ENCODE results near the gene CATSPERZ. TPM values are rescaled to one million over a fixed set of nuclear protein-coding genes. Genes with fewer than 3 reads are reported as not detected.

Gene CATSPERZ
- polyA plus RNA-seq, 6 donors from 2014 or later: not detected

- H3K9me3 Mint-ChIP-seq: no peaks in the 10 kb centered on the region
- DNase-seq (no peak), ATAC-seq (ENCODE audit: low read depth in 2 of 2) (no peak)
- H3K27me3 Mint-ChIP-seq: peaks cover 54 to 84% (median 68%) of the 10 kb centered on the region in 3 donors
- H3K36me3 Mint-ChIP-seq: peaks cover 0 to 7% of the 10 kb centered on the region in 2 donors
- H3K4me1 Mint-ChIP-seq: peaks cover 18 to 35% (median 23%) of the 10 kb centered on the region in 3 donors
- H3K27ac Mint-ChIP-seq: no peak overlapping the region
- H3K4me3 Mint-ChIP-seq: peak overlapping the region in 1 of 8 donors; percentile 57
Measured at GRCh38 chr11:64294774-64295173, 5.4 kb upstream of the CATSPERZ start.

DNA sequence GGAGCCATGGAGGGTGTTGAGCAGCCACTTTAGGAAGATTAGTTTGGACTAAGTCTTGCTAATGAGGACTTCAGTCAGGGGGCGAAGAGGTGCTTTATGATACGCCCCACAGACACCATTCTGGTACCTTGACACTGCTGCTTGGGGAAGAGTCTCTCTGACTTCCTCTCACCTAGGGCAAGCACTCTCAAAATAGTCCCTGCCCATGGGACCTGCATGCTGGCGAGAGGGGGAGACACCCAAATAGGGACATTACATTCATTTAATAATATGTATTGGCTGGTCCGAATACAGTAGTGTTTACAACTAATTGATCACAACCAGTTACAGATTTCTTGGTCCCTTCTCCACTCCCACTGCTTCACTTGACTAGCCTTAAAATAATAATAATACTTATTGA is 4.4 kb upstream of the CATSPERZ start:
- peaks cover 23 to 41% (median 28%) of the 10 kb centered on the region in 3 donors for H3K4me1 Mint-ChIP-seq
- peaks cover 0 to 3% of the 10 kb centered on the region in 2 donors for H3K36me3 Mint-ChIP-seq
- no peak overlapping the region for H3K27ac Mint-ChIP-seq
- peak overlapping the region in 1 of 8 donors; percentile 30 for H3K4me3 Mint-ChIP-seq
- DNase-seq: no peak
- H3K27me3 Mint-ChIP-seq: peaks cover 55 to 88% (median 73%) of the 10 kb centered on the region in 3 donors
- no peak for ATAC-seq (ENCODE audit: low read depth in 2 of 2)
- H3K9me3 Mint-ChIP-seq: no peaks in the 10 kb centered on the region

- no peaks in the 10 kb centered on the region for H3K9me3 Mint-ChIP-seq
- H3K4me1 Mint-ChIP-seq: peaks cover 21 to 42% (median 31%) of the 10 kb centered on the region in 3 donors
- no peak for ATAC-seq (ENCODE audit: low read depth in 2 of 2)
- H3K36me3 Mint-ChIP-seq: no peaks in the 10 kb centered on the region
- DNase-seq: no peak
- peak overlapping the region in 1 of 8 donors; percentile 30 for H3K4me3 Mint-ChIP-seq
- no peak overlapping the region for H3K27ac Mint-ChIP-seq
- H3K27me3 Mint-ChIP-seq: peaks cover 58 to 87% (median 72%) of the 10 kb centered on the region in 3 donors
Measured at GRCh38 chr11:64296236-64296635, 3.9 kb upstream of the CATSPERZ start.

GRCh38 chr11:64296830-64297698 is 3.1 kb upstream of the CATSPERZ start:
- Mint-ChIP-seq H3K27ac (peak overlapping the region in 1 of 6 donors; percentile 33), H3K4me3 (peak overlapping the region in 2 of 8 donors; percentile 30 to 31), H3K4me1 (peaks cover 21 to 43% (median 37%) of the 10 kb centered on the region in 3 donors), H3K27me3 (peaks cover 58 to 87% (median 72%) of the 10 kb centered on the region in 3 donors), H3K9me3 (no peaks in the 10 kb centered on the region), H3K36me3 (no peaks in the 10 kb centered on the region)
- DNase-seq (no peak), ATAC-seq (ENCODE audit: low read depth in 2 of 2) (no peak)

DNA sequence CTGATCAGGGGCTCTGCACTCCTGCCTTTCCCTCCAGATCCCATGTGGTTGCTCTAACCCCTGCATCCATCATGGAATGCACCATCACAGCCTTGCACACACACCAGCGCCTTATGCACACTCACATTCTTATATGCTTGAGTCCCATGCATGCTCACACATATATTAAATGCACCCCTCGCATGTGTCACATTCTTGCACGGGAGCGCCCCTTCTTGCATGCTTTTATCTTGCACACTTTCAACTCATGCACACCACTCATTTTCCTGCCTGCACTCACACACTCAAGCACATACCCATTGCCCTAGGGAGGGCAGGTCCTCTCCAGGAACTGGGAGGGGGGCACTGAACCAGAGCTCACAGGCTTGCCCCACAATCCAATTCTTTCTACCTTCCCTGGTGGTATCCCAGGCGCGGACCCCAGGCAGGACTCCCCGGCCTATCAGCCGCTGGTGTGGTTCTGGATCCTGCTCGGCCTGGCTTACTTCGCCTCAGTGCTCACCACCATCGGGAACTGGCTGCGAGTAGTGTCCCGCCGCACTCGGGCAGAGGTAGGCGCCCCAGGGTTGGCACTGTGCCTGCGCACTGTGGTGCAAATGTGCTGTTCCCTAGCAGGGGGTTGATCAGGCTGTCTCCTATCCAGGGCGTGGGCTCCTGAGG is 2.3 kb upstream of the CATSPERZ start:
- no peak for ATAC-seq (ENCODE audit: low read depth in 2 of 2)
- Mint-ChIP-seq H3K36me3 (no peaks in the 10 kb centered on the region), H3K4me1 (peaks cover 17 to 38% (median 33%) of the 10 kb centered on the region in 3 donors), H3K4me3 (peak overlapping the region in 2 of 8 donors; percentile 25 to 29), H3K27me3 (peaks cover 58 to 83% (median 66%) of the 10 kb centered on the region in 3 donors), H3K27ac (peak overlapping the region in 2 of 6 donors; percentile 83 to 95), H3K9me3 (no peaks in the 10 kb centered on the region)
- DNase-seq: no peak

GRCh38 chr11:64298966-64299846 is 952 bp upstream of the CATSPERZ start:
- Mint-ChIP-seq H3K9me3 (no peaks in the 10 kb centered on the region), H3K27me3 (peaks cover 51 to 76% (median 61%) of the 10 kb centered on the region in 3 donors), H3K36me3 (no peaks in the 10 kb centered on the region), H3K4me3 (peak overlapping the region; percentile 22 to 87 (median 76)), H3K4me1 (peaks cover 17 to 44% (median 40%) of the 10 kb centered on the region in 3 donors), H3K27ac (peak overlapping the region in 5 of 6 donors; percentile 62 to 99 (median 69))
- no peak for ATAC-seq (ENCODE audit: low read depth in 2 of 2)
- DNase-seq: no peak

DNA sequence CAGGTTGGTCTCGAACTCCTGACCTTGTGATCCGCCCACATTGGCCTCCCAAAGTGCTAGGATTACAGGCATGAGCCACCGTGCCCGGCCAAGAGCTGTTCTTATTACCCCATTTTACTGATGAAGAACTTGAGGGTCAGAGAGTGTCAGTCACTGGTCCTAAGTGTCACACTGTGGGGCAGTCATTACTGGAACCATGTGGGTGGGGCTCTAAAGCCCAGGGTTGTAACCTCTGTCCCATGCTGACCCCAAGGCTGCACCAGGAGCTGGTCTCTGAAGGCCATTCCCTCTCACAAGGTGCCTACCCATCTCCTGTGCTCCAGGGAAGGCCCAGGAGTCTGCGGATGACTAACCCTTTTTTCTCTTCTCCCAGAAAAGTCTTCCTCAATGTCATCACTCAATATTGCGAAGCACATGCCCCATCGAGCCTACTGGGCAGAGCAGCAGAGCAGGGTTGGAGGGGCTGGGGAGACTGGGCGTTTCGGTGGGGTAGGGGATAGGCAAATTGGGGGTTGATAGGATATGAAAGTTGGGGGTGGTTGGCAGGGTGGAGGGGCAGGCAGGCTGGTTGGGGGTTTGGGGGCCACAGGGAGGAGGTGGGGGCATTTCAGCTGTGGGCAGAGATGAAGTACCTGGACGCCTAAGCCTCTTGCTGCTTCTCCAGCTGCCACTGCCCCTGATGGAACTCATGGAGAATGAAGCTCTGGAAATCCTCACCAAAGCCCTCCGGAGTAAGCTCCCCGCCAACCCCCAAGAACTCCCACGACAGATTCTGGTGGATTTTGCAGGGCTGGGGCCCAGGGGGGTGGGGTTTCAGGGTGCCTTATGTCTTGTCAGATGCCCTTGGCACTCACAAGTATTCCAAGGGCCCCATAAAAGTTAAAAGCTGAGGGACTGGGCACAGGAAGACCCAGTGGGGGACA is 3.2 kb downstream of the CATSPERZ start:
- DNase-seq: no peak
- Mint-ChIP-seq H3K27me3 (peaks cover 18 to 37% (median 22%) of the 10 kb centered on the region in 3 donors), H3K9me3 (no peaks in the 10 kb centered on the region), H3K4me3 (peak overlapping the region in 4 of 8 donors; percentile 89 to 97 (median 94)), H3K27ac (peak overlapping the region in 5 of 6 donors; percentile 56 to 98 (median 82)), H3K36me3 (no peaks in the 10 kb centered on the region), H3K4me1 (peaks cover 21 to 53% (median 44%) of the 10 kb centered on the region in 3 donors)
- ATAC-seq (ENCODE audit: low read depth in 2 of 2): no peak

DNA sequence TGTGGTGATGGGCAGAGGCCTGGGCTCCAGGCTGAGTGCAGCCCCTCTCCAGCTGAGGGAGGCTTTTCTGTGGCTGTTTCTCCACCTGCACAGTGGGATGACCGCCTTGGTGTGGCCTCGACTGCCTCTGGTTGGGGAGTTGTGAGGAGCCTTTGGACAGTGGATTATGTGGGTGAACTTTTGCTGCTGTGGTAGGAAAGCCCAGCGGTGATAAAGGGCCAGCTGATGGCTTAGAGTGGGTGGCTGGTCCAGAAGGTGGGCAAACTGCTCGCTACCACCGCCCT is 3.8 kb downstream of the CATSPERZ start:
- Mint-ChIP-seq H3K4me1 (peaks cover 21 to 47% (median 44%) of the 10 kb centered on the region in 3 donors), H3K4me3 (peak overlapping the region in 7 of 8 donors; percentile 89 to 97 (median 94)), H3K9me3 (no peaks in the 10 kb centered on the region), H3K36me3 (no peaks in the 10 kb centered on the region), H3K27ac (peak overlapping the region; percentile 91 to 98 (median 95)), H3K27me3 (peaks cover 16 to 31% (median 18%) of the 10 kb centered on the region in 3 donors)
- DNase-seq: no peak
- no peak for ATAC-seq (ENCODE audit: low read depth in 2 of 2)

GRCh38 chr11:64304316-64305072 is 4.3 kb downstream of the CATSPERZ start:
- peak overlapping the region; percentile 91 to 98 (median 95) for H3K27ac Mint-ChIP-seq
- no peaks in the 10 kb centered on the region for H3K9me3 Mint-ChIP-seq
- DNase-seq: peak; percentile 83
- H3K36me3 Mint-ChIP-seq: no peaks in the 10 kb centered on the region
- peaks cover 21 to 50% (median 43%) of the 10 kb centered on the region in 3 donors for H3K4me1 Mint-ChIP-seq
- H3K4me3 Mint-ChIP-seq: peak overlapping the region; percentile 89 to 97 (median 94)
- peaks cover 15 to 26% (median 16%) of the 10 kb centered on the region in 3 donors for H3K27me3 Mint-ChIP-seq
- ATAC-seq (ENCODE audit: low read depth in 2 of 2): peak; percentile 31 to 37

DNA sequence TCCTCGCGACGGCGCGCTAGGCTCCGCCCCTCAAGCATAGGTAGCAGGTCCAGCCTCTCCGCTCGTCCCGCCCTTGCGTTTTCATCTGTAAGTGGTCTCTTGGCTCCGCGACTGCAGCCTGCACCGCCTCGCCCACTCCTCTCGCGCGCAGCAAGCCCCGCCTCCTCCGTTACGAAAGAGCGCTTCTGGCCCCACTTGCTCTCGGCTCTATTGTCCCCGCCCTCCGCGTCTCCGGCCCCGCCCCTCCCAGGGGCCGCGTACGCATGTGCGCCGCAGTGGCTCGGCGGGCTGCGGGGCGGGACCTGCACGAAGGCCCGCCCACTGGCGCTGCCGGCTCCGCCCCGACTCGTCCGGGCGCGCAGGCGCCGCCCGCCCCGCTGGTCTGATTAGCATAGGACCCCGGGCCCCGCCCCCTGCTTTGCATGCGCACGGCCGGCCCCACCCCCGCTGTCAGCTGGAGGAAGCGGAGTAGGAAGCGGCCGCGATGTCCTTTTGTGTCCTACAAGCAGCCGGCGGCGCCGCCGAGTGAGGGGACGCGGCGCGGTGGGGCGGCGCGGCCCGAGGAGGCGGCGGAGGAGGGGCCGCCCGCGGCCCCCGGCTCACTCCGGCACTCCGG is 5.0 kb downstream of the CATSPERZ start, which contains the start of gene ESRRA:
Gene ESRRA, plus strand, starts transcription at position 450 of the 616 bp plus-strand sequence. CDS start 1,656 bp downstream, outside the sequence.
- ATAC-seq (ENCODE audit: low read depth in 2 of 2) (peak; percentile 64 to 65), DNase-seq (peak; percentile 100)
- no peaks in the 10 kb centered on the region for H3K36me3 Mint-ChIP-seq
- H3K27ac Mint-ChIP-seq: peak within 1 kb of the TSS; percentile 94 to 98 (median 98)
- peaks cover 9 to 19% (median 15%) of the 10 kb centered on the region in 3 donors for H3K27me3 Mint-ChIP-seq
- no peaks in the 10 kb centered on the region for H3K9me3 Mint-ChIP-seq
- peak within 1 kb of the TSS; percentile 94 to 100 (median 98) for H3K4me3 Mint-ChIP-seq
- H3K4me1 Mint-ChIP-seq: peaks cover 17 to 48% (median 36%) of the 10 kb centered on the region in 3 donors

Data from naive B cell (primary cell).